Measurements from ENCODE around the gene TMX4.
"Not testable (repeated sequence)": the region's sequence is repeated elsewhere in the genome, so short reads cannot be mapped to it uniquely, and the experiment has no call there.

Gene TMX4

DNA sequence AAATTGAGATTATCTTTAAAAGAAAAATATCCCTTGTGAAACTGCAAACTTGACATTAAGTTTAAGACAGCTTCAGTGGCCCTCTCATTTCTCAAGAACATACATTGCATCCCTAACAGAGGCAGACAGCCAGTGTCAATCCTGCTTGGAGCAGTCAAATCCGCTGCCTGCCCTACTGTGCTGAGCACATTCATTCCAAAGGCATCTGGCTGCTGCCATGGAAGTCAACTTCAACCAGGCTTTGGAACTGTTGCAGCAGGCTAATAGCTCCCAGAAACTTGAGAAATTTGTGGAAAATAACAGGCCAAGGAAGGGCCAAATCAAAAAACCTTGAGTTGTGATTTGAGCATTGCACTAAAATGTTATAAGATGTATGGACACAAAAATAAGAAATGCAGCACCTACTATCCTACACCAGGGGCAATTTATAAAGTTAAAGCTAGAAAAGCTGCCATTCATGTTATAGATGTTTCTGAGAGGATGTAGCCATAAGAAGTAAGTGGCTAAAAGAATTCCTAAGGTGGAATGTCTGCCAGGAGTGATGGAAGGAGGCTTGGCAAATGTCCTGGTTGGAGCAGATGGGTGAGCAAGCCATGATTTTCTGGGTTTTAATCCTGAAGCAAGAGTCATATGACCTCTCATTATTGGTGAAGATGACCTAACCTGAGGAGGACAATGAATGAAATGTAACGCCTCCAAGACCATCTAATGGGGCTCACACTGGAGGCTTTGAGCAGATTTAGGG lies 47.9 kb downstream of the TMX4 start:
- no peak for DNase-seq (ENCODE audit: low read depth in 3 of 3)

DNA sequence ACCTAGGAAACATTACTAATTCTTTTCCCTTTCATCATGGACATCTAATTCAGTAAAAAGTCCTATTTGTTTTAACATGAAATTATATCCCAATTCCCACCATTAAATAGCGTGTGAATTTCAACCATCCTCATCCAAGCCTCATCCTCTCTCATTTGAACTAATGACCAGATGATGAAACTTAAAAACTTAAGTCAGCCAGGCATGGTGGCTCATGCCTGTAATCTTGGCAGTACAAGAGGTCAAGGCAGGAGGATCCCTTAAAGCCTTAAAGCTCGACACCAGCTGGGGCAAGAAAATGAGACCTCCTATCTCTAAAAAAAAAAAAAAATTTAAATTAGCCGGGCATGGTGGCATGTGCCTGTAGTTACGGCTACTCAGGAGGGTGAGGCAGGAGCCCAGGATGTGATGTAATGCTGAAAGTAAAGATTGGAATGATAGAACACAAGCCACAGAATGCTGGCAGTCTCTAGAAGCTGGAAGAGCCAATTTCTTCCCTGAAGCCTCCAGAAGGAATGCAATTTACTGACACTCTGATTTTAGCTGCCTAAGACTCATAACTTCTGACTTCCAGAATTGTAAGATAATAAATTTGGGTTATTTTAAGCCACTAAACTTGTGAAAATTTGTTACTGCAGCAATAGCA lies 52.2 kb downstream of the TMX4 start:
- no peak for DNase-seq (ENCODE audit: low read depth in 3 of 3)

DNA sequence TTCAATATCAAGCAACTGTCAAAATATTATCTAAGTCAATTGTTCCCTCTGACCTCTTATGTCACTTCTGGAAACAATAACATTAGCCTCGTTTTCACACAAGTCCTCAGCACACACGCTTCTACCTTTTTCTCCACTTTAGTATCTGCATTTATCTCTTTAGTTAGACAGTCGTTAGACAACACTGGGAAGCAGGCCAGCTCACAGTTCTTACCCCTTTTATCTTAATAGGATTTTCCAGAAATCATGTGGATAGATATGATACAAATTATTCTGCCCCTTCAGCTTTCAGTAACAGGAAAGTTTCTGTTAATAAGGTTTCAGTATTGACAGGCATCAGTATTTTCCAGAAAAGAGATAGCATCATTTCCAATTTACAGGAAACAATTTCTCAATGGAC lies 53.4 kb downstream of the TMX4 start:
- no peak for DNase-seq (ENCODE audit: low read depth in 3 of 3)

DNA sequence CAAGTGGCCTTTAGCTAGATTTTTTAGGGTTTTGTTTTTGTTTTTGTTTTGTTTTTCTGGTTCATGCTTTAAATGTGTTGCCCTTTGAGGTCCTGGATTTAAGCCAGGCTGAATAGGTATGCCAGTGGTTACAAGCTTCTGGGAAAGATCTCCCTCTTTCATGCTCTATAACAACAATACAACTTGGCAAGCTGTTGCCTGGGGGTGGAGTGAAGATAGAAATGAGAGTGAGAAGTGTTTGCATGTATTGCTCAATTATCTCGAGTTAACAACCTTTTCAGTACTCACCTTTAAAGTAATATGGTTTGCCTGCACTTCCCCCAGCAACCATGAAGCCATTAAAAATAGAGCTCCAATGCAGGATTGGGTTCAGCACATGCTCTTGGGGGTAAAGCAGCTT lies 60.1 kb downstream of the TMX4 start:
- DNase-seq (ENCODE audit: low read depth in 3 of 3) = no peak

DNA sequence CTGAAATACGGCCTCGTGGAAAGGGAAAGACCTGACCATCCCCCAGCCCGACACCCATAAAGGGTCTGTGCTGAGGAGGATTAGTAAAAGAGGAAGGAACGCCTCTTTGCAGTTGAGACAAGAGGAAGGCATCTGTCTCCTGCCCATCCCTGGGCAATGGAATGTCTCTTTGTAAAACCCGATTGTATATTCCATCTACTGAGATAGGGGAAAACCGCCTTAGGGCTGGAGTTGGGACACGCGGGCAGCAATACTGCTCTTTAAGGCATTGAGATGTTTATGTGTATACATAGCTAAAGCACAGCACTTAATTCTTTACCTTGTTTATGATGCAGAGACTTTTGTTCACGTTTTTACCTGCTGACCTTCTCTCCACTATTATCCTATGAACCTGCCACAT lies 63.0 kb downstream of the TMX4 start:
- DNase-seq (ENCODE audit: low read depth in 3 of 3) = not testable (repeated sequence)

DNA sequence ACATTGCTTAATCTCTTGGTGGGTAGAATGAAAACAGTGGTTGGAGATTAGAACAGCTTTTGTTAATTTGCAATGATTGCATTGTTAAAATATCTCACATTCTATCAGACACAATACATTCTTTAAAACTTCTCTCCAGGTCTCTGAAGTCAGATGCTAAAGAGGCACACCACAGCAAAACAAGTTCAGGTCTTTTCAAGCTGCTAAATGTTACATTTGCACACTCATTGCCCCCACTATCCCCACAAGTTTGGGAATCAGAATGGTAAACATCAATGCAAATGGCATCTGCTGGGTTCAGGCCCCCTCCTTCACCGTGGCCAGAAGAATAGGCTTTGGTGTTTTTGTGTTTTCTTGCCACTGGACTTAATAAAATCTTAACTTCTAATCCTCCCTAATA lies 69.2 kb downstream of the TMX4 start:
- no peak for DNase-seq (ENCODE audit: low read depth in 3 of 3)

DNA sequence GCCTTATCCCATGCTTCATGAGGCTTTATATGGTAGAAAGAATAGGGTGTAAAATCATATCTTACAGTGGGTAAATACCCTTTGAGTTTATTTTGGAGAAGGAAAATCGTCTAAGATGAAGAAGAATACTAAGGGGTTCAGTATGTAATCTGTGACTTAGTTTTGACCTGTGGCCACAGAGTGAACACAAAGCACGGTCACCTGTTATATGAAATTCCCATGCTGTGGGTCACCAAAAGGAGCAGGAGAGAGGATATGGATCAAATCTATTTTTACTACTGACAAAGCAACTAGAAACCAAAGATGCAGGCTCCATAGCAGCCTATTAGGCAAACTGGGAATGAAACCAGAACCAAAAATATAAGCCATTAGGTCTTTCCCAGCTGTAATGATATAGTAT lies 75.7 kb downstream of the TMX4 start:
- DNase-seq (ENCODE audit: low read depth in 3 of 3) = no peak

DNA sequence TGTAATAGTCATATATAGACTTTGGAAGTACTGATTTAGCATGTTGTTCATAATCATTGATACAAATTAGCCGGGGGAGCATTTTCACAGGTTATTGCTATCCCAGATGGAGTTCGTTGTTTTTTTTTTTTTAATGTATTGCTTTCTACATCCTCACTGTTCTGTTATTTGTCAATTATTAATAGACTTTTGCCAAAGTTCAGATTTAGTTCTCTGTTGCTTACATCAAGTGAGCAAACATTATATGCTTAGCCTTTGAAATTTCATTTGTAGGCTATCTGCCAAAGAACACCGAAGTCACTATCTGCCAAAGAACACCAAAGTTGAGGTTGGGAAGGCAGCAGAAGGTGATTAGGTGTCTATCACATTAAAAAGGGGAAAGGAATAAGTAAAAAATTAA lies 79.2 kb downstream of the TMX4 start, which contains the start of gene HAO1:
HAO1 (minus strand) TSS at position 118 of the 400 bp plus-strand sequence; CDS start at position 82, 36 bp downstream.
- DNase-seq (ENCODE audit: low read depth in 3 of 3) = no peak

DNA sequence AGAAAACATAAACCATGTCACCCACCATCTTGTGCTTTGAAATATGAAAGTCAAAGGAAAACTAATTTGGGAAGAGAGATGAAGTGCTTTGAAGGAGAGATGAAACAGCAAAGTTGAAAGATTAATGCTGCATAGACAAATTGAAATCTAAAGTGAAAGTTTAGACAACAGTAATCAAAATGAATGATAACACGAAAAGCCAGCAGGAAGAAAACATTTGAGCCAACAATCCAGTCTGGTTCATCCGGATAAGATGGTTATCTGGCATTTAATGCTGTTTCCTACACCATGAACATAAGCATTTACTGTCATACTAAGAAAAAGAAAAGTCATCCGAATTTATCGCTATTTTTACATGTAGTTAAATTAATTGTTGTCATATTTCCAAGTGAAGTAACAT lies 79.9 kb downstream of the TMX4 start:
- DNase-seq (ENCODE audit: low read depth in 3 of 3) = no peak

DNA sequence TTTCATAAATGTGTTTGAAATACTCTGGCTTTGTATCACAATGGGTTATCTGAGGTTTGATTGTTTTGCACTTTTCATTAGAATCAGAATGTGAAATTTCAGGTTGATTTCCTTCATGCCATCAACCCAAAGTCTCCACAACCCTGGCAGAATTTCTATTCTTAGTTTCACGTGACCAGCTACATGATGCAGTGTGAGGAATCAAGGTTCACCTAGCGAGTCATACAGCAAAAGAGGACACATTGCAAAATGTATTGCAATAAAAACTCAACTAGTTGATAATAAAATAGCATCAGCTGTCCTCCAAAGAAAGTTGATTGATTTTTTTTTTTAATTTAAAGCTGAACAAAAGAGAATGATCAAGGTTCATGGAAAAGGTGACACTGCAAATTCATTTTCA lies 81.5 kb downstream of the TMX4 start:
- DNase-seq (ENCODE audit: low read depth in 3 of 3) = no peak

DNA sequence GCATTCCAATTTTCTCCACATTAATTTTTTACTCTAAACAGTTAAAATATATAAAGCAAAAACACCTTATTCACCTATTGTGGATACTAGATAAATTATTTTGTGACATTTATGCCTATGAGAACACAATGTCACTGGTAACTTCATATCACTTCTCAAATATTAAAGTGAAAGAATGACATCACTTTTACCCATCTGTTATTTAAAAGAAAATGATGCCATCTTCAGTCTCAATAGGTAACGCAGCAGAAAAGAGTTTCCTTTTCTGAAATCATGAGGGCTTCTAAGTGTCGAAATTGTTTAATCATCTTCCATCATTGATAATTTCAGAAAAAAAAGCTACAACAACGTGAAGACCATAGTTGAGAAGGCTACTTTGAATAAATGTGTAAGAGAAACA lies 82.2 kb downstream of the TMX4 start:
- DNase-seq (ENCODE audit: low read depth in 3 of 3) = no peak

DNA sequence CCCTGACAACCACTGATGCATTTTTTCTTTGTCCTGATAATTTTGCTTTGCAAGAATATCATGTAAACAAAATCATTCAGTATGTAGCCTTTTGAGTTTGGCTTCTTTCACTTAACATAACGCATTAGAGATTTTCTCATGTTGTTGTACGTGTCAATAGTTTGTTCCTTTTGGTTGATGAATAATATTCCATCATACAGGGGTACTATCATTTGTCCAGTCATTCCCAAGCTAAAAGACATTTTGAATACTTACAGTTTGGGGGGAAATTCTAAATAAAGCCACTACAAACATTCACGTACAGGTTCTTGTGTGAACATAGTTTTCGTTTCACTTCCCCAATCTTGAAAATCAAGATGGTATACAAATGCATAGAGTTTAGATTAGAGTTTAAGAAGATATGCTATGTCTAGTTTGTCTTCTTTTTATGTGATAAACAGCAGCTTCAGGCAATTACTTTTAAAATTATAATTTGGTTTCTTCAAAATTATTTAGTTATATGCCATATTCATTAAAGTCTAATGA lies 84.5 kb downstream of the TMX4 start:
- no peak for DNase-seq (ENCODE audit: low read depth in 3 of 3)

DNA sequence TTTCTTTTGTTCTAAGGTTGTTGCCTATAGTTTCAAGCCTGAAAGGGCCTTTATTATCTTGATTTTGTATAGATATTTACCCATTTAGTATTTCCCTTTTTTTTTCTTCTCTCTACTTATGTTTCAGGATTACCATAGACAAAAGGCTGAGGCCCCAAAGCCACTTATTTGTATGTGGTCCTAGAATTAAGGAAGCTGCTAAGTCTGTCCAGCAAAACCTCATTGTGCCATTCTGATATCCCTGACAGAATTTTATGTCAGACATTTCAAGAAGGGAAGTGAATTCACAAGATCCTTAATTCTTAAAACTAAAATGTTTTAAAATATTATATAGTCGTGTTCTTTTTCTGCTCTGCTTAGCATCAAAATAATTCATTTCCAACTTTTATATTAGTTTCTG lies 86.2 kb downstream of the TMX4 start:
- no peak for DNase-seq (ENCODE audit: low read depth in 3 of 3)

DNA sequence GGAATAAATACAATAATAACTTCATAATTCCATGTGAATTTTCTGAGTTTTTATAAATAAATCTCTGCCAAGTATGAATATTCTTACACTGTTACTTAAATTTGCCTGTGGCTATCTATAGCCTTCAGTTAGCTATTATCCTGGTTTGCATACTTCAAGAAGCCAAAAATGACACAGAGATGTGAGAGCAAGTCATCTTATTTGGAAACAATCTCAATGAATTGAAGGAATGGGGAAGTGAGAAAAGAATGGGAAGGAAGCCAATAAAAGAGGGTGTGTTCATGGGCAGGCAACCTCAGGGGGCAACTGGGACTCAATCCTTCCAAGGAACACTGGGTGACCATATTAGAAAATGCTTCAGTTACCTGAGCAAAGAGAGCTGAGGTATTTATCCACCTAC lies 89.2 kb downstream of the TMX4 start:
- DNase-seq (ENCODE audit: low read depth in 3 of 3) = no peak
